Esophagus muscularis mucosa (tissue), 3 donors: Measurements from ENCODE around the gene TLE2.

Experiments
- CTCF ChIP-seq, 3 experiments: fragments of 200-600 bp in 2 of 3; fragments of 450-650 bp in 1 of 3; sonication (generic) in 2 of 3; IDR thresholded peaks; one replicate each; pipeline ENCODE4 v1.5.1; 2017 to 2019; ENCODE audit warnings: antibody characterized with exemption in 3 of 3, mild to moderate bottlenecking in 2 of 3, moderate library complexity in 1 of 3
- POLR2A ChIP-seq: fragments of 450-650 bp; IDR thresholded peaks from one replicate; pipeline ENCODE4 v1.6.1; 2017; ENCODE audit warnings: antibody characterized with exemption, moderate library complexity, mild to moderate bottlenecking, low read depth

- TF ChIP-seq CTCF (IDR thresholded peaks at IDR 0.05) (no peak), POLR2A (no peak)
Observed at GRCh38 chr19:3008994-3009393, 20.1 kb downstream of the TLE2 start.
